ENCODE results near the gene TCTN2. TPM values are rescaled to one million over a fixed set of nuclear protein-coding genes. Genes with fewer than 3 reads are reported as not detected.

Gene TCTN2
- polyA plus RNA-seq, 1 donor from 2014 or later = 14.3 TPM

DNA sequence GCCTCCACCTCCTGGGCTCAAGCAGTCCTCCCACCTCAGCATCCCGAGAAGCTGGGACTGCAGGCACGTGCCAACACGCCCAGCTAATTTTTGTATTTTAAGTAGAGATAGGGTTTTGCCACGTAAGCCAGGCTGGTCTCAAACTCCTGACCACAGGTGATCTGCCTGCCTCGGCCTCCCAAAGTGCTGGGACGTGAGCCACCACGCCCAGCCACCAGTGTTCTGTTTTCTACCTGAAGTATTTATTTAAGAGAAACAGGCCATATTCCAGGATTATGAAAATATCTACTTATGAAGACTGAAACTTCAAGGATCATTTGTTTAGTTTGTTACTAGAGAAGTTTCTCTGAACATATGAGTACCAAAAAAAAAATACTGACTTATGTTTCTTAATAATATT is 27.0 kb upstream of the TCTN2 start:
- no peaks in the 10 kb centered on the region for H3K27me3 ChIP-seq (ENCODE audit: insufficient read depth, low read depth, low read length)
- H3F3A ChIP-seq (ENCODE audit: insufficient read depth, low read length, poor library complexity, severe bottlenecking) = no peaks in the 10 kb centered on the region
- H4K20me1 ChIP-seq (ENCODE audit: insufficient read depth) = no peaks in the 10 kb centered on the region
- no peaks in the 10 kb centered on the region for H3K9me3 ChIP-seq (ENCODE audit: low read length)
- H3K4me3 ChIP-seq (ENCODE audit: low read length) = no peak overlapping the region
- no peak overlapping the region for H3K9ac ChIP-seq (ENCODE audit: low read length)
- no peaks in the 10 kb centered on the region for H3K79me2 ChIP-seq (replicated peaks; ENCODE audit: insufficient read depth, low read length)
- no peak overlapping the region for H3K4me2 ChIP-seq (ENCODE audit: low read length)
- H3K9me2 ChIP-seq (ENCODE audit: insufficient read depth, low read length) = no peaks in the 10 kb centered on the region
- H3K36me3 ChIP-seq (ENCODE audit: insufficient read depth, low read length) = peaks cover 8% of the 10 kb centered on the region
- H3K27ac ChIP-seq (ENCODE audit: low read length) = no peak overlapping the region
- H2AFZ ChIP-seq (ENCODE audit: low read depth, low read length) = no peak overlapping the region
- no peak for TF ChIP-seq EP300 (conservative IDR thresholded peaks at IDR 0.05; ENCODE audit: poor library complexity, severe bottlenecking)
- no peak for TF ChIP-seq MXI1 (conservative IDR thresholded peaks at IDR 0.05; ENCODE audit: poor library complexity, severe bottlenecking)

DNA sequence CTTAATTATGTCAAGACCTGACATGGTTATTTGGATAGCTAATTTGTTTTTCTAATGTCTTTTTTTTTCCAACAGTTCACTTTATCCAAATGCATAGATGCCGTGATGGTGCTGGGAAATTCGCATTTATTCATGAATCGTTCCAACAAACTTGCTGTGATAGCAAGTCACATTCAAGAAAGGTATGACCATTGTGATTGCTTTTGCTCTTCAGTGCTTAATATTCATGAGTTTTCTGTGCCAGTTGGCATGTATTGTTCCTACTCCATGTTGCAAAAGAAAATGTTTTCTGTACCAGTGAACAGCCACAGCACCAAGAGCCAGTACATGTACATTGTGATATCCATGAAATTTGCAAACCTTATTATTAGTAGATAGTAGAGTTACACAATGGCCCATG is 25.5 kb upstream of the TCTN2 start:
- no peaks in the 10 kb centered on the region for H3K79me2 ChIP-seq (replicated peaks; ENCODE audit: insufficient read depth, low read length)
- H2AFZ ChIP-seq (ENCODE audit: low read depth, low read length) = no peak overlapping the region
- TF ChIP-seq, protein P1, sequence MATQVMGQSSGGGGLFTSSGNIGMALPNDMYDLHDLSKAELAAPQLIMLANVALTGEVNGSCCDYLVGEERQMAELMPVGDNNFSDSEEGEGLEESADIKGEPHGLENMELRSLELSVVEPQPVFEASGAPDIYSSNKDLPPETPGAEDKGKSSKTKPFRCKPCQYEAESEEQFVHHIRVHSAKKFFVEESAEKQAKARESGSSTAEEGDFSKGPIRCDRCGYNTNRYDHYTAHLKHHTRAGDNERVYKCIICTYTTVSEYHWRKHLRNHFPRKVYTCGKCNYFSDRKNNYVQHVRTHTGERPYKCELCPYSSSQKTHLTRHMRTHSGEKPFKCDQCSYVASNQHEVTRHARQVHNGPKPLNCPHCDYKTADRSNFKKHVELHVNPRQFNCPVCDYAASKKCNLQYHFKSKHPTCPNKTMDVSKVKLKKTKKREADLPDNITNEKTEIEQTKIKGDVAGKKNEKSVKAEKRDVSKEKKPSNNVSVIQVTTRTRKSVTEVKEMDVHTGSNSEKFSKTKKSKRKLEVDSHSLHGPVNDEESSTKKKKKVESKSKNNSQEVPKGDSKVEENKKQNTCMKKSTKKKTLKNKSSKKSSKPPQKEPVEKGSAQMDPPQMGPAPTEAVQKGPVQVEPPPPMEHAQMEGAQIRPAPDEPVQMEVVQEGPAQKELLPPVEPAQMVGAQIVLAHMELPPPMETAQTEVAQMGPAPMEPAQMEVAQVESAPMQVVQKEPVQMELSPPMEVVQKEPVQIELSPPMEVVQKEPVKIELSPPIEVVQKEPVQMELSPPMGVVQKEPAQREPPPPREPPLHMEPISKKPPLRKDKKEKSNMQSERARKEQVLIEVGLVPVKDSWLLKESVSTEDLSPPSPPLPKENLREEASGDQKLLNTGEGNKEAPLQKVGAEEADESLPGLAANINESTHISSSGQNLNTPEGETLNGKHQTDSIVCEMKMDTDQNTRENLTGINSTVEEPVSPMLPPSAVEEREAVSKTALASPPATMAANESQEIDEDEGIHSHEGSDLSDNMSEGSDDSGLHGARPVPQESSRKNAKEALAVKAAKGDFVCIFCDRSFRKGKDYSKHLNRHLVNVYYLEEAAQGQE (IDR thresholded peaks at IDR 0.05; ENCODE audit: borderline replicate concordance) = no peak
- TF ChIP-seq POLR2AphosphoS5 (IDR thresholded peaks at IDR 0.05) (no peak), EZH2 (IDR thresholded peaks at IDR 0.05; ENCODE audit: borderline replicate concordance, insufficient read depth, low read length, poor library complexity, severe bottlenecking) (no peak), SMC3 (conservative IDR thresholded peaks at IDR 0.05; ENCODE audit: poor library complexity) (no peak), TAF1 (IDR thresholded peaks at IDR 0.05; ENCODE audit: low read depth) (no peak), RAD21 (conservative IDR thresholded peaks at IDR 0.05) (no peak), MXI1 (conservative IDR thresholded peaks at IDR 0.05; ENCODE audit: poor library complexity, severe bottlenecking) (no peak), EP300 (conservative IDR thresholded peaks at IDR 0.05; ENCODE audit: poor library complexity, severe bottlenecking) (no peak)
- TF ChIP-seq, protein P2, sequence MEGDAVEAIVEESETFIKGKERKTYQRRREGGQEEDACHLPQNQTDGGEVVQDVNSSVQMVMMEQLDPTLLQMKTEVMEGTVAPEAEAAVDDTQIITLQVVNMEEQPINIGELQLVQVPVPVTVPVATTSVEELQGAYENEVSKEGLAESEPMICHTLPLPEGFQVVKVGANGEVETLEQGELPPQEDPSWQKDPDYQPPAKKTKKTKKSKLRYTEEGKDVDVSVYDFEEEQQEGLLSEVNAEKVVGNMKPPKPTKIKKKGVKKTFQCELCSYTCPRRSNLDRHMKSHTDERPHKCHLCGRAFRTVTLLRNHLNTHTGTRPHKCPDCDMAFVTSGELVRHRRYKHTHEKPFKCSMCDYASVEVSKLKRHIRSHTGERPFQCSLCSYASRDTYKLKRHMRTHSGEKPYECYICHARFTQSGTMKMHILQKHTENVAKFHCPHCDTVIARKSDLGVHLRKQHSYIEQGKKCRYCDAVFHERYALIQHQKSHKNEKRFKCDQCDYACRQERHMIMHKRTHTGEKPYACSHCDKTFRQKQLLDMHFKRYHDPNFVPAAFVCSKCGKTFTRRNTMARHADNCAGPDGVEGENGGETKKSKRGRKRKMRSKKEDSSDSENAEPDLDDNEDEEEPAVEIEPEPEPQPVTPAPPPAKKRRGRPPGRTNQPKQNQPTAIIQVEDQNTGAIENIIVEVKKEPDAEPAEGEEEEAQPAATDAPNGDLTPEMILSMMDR (IDR thresholded peaks at IDR 0.05; ENCODE audit: poor library complexity, severe bottlenecking) = no peak
- H3K9me2 ChIP-seq (ENCODE audit: insufficient read depth, low read length) = no peaks in the 10 kb centered on the region
- no peaks in the 10 kb centered on the region for H3K9me3 ChIP-seq (ENCODE audit: low read length)
- H3K27me3 ChIP-seq (ENCODE audit: insufficient read depth, low read depth, low read length) = no peaks in the 10 kb centered on the region
- H3K27ac ChIP-seq (ENCODE audit: low read length) = no peak overlapping the region
- no peak overlapping the region for H3K4me2 ChIP-seq (ENCODE audit: low read length)
- no peaks in the 10 kb centered on the region for H3F3A ChIP-seq (ENCODE audit: insufficient read depth, low read length, poor library complexity, severe bottlenecking)
- peaks cover 8% of the 10 kb centered on the region for H3K36me3 ChIP-seq (ENCODE audit: insufficient read depth, low read length)
- H4K20me1 ChIP-seq (ENCODE audit: insufficient read depth) = no peaks in the 10 kb centered on the region
- H3K9ac ChIP-seq (ENCODE audit: low read length) = no peak overlapping the region
- H3K4me3 ChIP-seq (ENCODE audit: low read length) = no peak overlapping the region

DNA sequence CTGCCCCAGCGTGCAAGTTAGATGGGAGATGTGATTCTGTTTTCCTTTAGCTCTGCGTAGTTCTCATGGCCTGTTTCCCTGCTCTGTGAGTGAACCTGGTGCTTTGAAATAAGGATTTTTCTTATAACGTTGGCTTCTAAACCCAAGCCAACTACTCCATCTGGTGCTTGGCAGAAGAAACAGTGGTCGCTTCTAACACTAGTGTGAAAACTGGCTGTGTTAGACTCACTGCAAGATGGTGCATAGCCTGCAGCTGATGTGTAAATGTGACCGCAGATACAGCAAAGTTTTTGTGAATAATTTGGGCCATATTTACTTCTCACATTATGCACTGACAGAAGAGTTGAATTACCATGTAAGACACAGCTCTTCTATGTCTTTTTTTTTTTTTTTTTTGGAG is 25.0 kb upstream of the TCTN2 start:
- no peak overlapping the region for H3K4me3 ChIP-seq (ENCODE audit: low read length)
- H2AFZ ChIP-seq (ENCODE audit: low read depth, low read length) = no peak overlapping the region
- H3F3A ChIP-seq (ENCODE audit: insufficient read depth, low read length, poor library complexity, severe bottlenecking) = no peaks in the 10 kb centered on the region
- H3K27ac ChIP-seq (ENCODE audit: low read length) = no peak overlapping the region
- peaks cover 8% of the 10 kb centered on the region for H3K36me3 ChIP-seq (ENCODE audit: insufficient read depth, low read length)
- no peaks in the 10 kb centered on the region for H3K9me3 ChIP-seq (ENCODE audit: low read length)
- no peaks in the 10 kb centered on the region for H3K27me3 ChIP-seq (ENCODE audit: insufficient read depth, low read depth, low read length)
- H3K9me2 ChIP-seq (ENCODE audit: insufficient read depth, low read length) = no peaks in the 10 kb centered on the region
- no peak overlapping the region for H3K9ac ChIP-seq (ENCODE audit: low read length)
- H3K4me2 ChIP-seq (ENCODE audit: low read length) = no peak overlapping the region
- TF ChIP-seq EP300 (conservative IDR thresholded peaks at IDR 0.05; ENCODE audit: poor library complexity, severe bottlenecking) (no peak), MXI1 (conservative IDR thresholded peaks at IDR 0.05; ENCODE audit: poor library complexity, severe bottlenecking) (no peak), SMC3 (conservative IDR thresholded peaks at IDR 0.05; ENCODE audit: poor library complexity) (no peak), POLR2AphosphoS5 (IDR thresholded peaks at IDR 0.05) (no peak), EZH2 (IDR thresholded peaks at IDR 0.05; ENCODE audit: borderline replicate concordance, insufficient read depth, low read length, poor library complexity, severe bottlenecking) (no peak), TAF1 (IDR thresholded peaks at IDR 0.05; ENCODE audit: low read depth) (no peak), RAD21 (conservative IDR thresholded peaks at IDR 0.05) (no peak)
- TF ChIP-seq, protein P1 (IDR thresholded peaks at IDR 0.05; ENCODE audit: borderline replicate concordance) = no peak
- TF ChIP-seq, protein P2 (IDR thresholded peaks at IDR 0.05; ENCODE audit: poor library complexity, severe bottlenecking) = no peak
- H4K20me1 ChIP-seq (ENCODE audit: insufficient read depth) = no peaks in the 10 kb centered on the region
- no peaks in the 10 kb centered on the region for H3K79me2 ChIP-seq (replicated peaks; ENCODE audit: insufficient read depth, low read length)
